Smooth muscle cell (in vitro differentiated cells): ENCODE results near the gene KCNC1. TPM values are rescaled to one million over a fixed set of nuclear protein-coding genes. Genes with fewer than 3 reads are reported as not detected.

ENCODE experiments used
- DNase-seq: peaks from one replicate; lab custom pipeline; 2025; ENCODE audit not compliant: unreplicated experiment; lab: John Stamatoyannopoulos, UW
- H2AFZ ChIP-seq: fragments of 200-600 bp; sonication (generic); 2 replicates; pipeline ENCODE4 v1.6.0; 2016; ENCODE audit warnings: antibody characterized with exemption, low read depth, mild to moderate bottlenecking
- H3F3A ChIP-seq: fragments of 200-600 bp; sonication (generic); 2 replicates; pipeline ENCODE4 v1.6.0; 2017; ENCODE audit warnings: antibody characterized with exemption, low read depth
- H3K27ac ChIP-seq: fragments of 200-600 bp; sonication (generic); 2 replicates; pipeline ENCODE4 v1.5.1; 2016; ENCODE audit warnings: low read depth, mild to moderate bottlenecking
- H3K27me3 ChIP-seq: fragments of 200-600 bp; sonication (generic); 2 replicates; pipeline ENCODE4 v1.6.1; 2016; ENCODE audit warnings: low read depth, mild to moderate bottlenecking
- H3K36me3 ChIP-seq: fragments of 200-600 bp; sonication (generic); 2 replicates; pipeline ENCODE4 v1.5.1; 2016; ENCODE audit warnings: low read depth
- H3K4me1 ChIP-seq: fragments of 200-600 bp; sonication (generic); 2 replicates; pipeline ENCODE4 v1.5.1; 2016; ENCODE audit warnings: low read depth
- H3K4me2 ChIP-seq: fragments of 200-600 bp; sonication (generic); 2 replicates; pipeline ENCODE4 v1.6.0; 2016; ENCODE audit warnings: mild to moderate bottlenecking
- H3K4me3 ChIP-seq: fragments of 200-600 bp; sonication (generic); 2 replicates; pipeline ENCODE4 v1.5.1; 2016; ENCODE audit warnings: mild to moderate bottlenecking
- H3K79me2 ChIP-seq: fragments of 200-600 bp; sonication (generic); 2 replicates; pipeline ENCODE4 v1.6.0; 2016; ENCODE audit warnings: low read depth, mild to moderate bottlenecking
- H3K9ac ChIP-seq: fragments of 200-600 bp; sonication (generic); 2 replicates; pipeline ENCODE4 v1.6.0; 2016; ENCODE audit warnings: low read depth
- H3K9me3 ChIP-seq: fragments of 200-600 bp; sonication (generic); replicated peaks from 2 replicates; pipeline ENCODE4 v1.5.1; 2016; ENCODE audit warnings: low read depth
- H4K20me1 ChIP-seq: fragments of 200-600 bp; sonication (generic); 2 replicates; pipeline ENCODE4 v1.6.0; 2016; ENCODE audit warnings: low read depth
- CTCF ChIP-seq: fragments of 200-600 bp; sonication (generic); IDR thresholded peaks from 2 replicates; pipeline ENCODE4 v1.5.1; 2017; ENCODE audit warnings: borderline replicate concordance, mild to moderate bottlenecking, antibody characterized with exemption; ENCODE audit not compliant: insufficient read depth, poor library complexity, severe bottlenecking
- WGBS: methylation state at CpG from one replicate; pipeline ENCODE4 v1.1.7; 2016; ENCODE audit warnings: low lambda C conversion rate; 5-methylcytosine and 5-hydroxymethylcytosine counted together
- polyA plus RNA-seq: library from polyadenylated mRNA; unstranded; fragments of >200 nt; fragmentation: Nextera tagmentation; extraction: Ambion mirVana; gene quantifications from 2 replicates; pipeline ENCODE4 v1.2.1, GENCODE V29; 2016
- total RNA-seq: library from RNA; depleted of rRNA; stranded (reverse); fragments of >200 nt; gene quantifications from 2 replicates; pipeline ENCODE4 v1.2.3, GENCODE V29; 2014

KCNC1 gene
- total and polyA plus RNA-seq, 2 experiments from 2014 or later = not detected

- H3K79me2 ChIP-seq = no peaks in the 10 kb centered on the region
- H3K27ac ChIP-seq = no peak overlapping the region
- no peaks in the 10 kb centered on the region for H4K20me1 ChIP-seq
- H3K4me2 ChIP-seq = no peak overlapping the region
- H3K4me1 ChIP-seq = peaks cover 3% of the 10 kb centered on the region
- no peaks in the 10 kb centered on the region for H3K27me3 ChIP-seq
- no peak for TF ChIP-seq CTCF
- H3F3A ChIP-seq = no peaks in the 10 kb centered on the region
- WGBS = 97% methylated on average over 4 of the region's 4 CpGs
- H2AFZ ChIP-seq = no peak overlapping the region
- H3K4me3 ChIP-seq = no peak overlapping the region
- no peaks in the 10 kb centered on the region for H3K9me3 ChIP-seq
- no peak overlapping the region for H3K9ac ChIP-seq
- no peaks in the 10 kb centered on the region for H3K36me3 ChIP-seq
- no peak for DNase-seq
Observed at GRCh38 chr11:17783878-17784277, 49.3 kb downstream of the KCNC1 start.

GRCh38 chr11:17786824-17787525 lies 52.4 kb downstream of the KCNC1 start:
- H3F3A ChIP-seq = no peaks in the 10 kb centered on the region
- TF ChIP-seq CTCF = no peak
- peak overlapping the region; percentile 76 for H3K27ac ChIP-seq
- DNase-seq = no peak
- no peak overlapping the region for H3K4me2 ChIP-seq
- no peak overlapping the region for H2AFZ ChIP-seq
- 76% methylated on average over 14 of the region's 14 CpGs for WGBS
- H3K36me3 ChIP-seq = no peaks in the 10 kb centered on the region
- H3K4me3 ChIP-seq = no peak overlapping the region
- H3K9ac ChIP-seq = peak overlapping the region; percentile 17
- no peaks in the 10 kb centered on the region for H3K27me3 ChIP-seq
- H3K79me2 ChIP-seq = no peaks in the 10 kb centered on the region
- H4K20me1 ChIP-seq = no peaks in the 10 kb centered on the region
- no peaks in the 10 kb centered on the region for H3K9me3 ChIP-seq
- H3K4me1 ChIP-seq = peaks cover 3% of the 10 kb centered on the region

GRCh38 chr11:17788084-17788483 lies 53.5 kb downstream of the KCNC1 start:
- Histone ChIP-seq H3K4me2 (no peak overlapping the region), H3K27me3 (no peaks in the 10 kb centered on the region), H3K9me3 (no peaks in the 10 kb centered on the region), H3F3A (no peaks in the 10 kb centered on the region), H3K4me3 (no peak overlapping the region), H3K36me3 (no peaks in the 10 kb centered on the region), H3K9ac (no peak overlapping the region), H3K27ac (no peak overlapping the region), H4K20me1 (no peaks in the 10 kb centered on the region), H3K4me1 (peaks cover 3% of the 10 kb centered on the region), H2AFZ (no peak overlapping the region), H3K79me2 (no peaks in the 10 kb centered on the region)
- no peak for TF ChIP-seq CTCF
- no peak for DNase-seq
- 99% methylated on average over 5 of the region's 5 CpGs for WGBS

GRCh38 chr11:17790453-17790852 lies 55.9 kb downstream of the KCNC1 start:
- H3K9ac ChIP-seq = no peak overlapping the region
- 71% methylated on average over 1 of the region's 1 CpG for WGBS

More at GRCh38 chr11:17790453-17790852, 55.9 kb downstream of the KCNC1 start:
- Histone ChIP-seq H3K27ac (no peak overlapping the region), H3K79me2 (no peaks in the 10 kb centered on the region), H3K9me3 (no peaks in the 10 kb centered on the region), H3K27me3 (no peaks in the 10 kb centered on the region), H4K20me1 (no peaks in the 10 kb centered on the region), H3F3A (no peaks in the 10 kb centered on the region), H2AFZ (no peak overlapping the region), H3K4me2 (no peak overlapping the region), H3K4me1 (peaks cover 3% of the 10 kb centered on the region), H3K36me3 (no peaks in the 10 kb centered on the region), H3K4me3 (no peak overlapping the region)
- no peak for TF ChIP-seq CTCF
- no peak for DNase-seq
